Astrocyte of the spinal cord (primary cell): Measurements from ENCODE around the gene TMEM11.

Source experiments
- DNase-seq: peaks from one replicate; pipeline ENCODE4 v3.0.0; 2011; ENCODE audit warnings: low read depth, low spot score
- H3K4me3 ChIP-seq: 2 replicates; pipeline ENCODE4 v1.5.1; 2011; ENCODE audit warnings: low read depth, mild to moderate bottlenecking, low read length, moderate library complexity
- in situ Hi-C: cut with HindIII; loops from 2 replicates; pipeline ENCODE4 v1.10.0; 2017; ENCODE audit warnings: low sequenced_read_pairs
- TF ChIP-seq, protein P1 (sequence below): IDR thresholded peaks from 2 replicates; pipeline ENCODE4 v1.5.1; 2012; ENCODE audit warnings: low read depth, mild to moderate bottlenecking, low read length, inconsistent platforms

TMEM11 gene

DNA sequence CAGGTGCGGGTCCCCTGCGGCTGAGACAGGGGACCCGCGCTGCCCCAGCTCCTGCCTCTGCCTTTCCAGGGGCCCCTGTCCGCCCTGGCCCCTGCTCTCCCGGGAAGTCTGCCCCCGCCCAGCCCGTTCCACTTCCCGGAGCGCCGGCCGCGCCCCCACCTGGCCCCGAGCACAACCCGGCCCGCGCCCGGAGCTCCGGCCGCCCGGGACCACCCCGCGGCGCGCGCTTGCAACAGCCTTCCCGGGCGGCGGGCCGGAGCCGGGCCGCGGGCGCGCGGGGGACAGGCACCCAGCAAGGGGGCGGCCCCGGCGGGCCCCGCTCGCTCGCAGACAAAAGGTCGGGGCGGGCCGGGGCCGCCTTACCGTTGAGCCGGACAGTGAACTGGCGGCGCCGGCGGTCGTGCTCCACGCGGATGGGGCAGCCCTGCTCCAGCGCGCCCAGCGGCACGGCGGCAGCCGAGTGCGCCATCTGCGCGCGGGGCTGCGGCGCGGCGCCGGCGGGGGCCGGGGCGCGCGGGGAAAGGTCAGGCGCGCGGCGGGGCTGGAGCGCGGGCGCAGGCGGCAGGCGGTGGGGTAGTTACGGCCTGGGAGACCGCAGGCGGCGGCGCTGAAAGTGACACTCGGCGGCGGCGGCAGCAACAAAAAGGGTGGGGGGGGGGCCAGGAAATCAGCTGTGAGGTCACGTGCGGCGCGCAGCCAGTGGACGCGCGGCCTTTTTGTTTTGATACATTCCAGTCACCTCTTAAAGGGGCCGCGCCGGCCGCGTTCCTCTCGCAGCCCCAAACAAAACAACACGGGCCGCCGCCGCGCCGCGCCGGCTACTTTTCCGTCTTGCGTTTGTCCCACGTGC is 39.1 kb upstream of the TMEM11 start, which contains the start of gene NATD1:
Gene NATD1, minus strand, starts transcription at position 615 of the 850 bp plus-strand sequence. Its CDS starts 146 bp downstream, at position 469.
- in situ Hi-C loops, result no loop called here
- DNase-seq, result peak; percentile 87
- TF ChIP-seq, protein P1, sequence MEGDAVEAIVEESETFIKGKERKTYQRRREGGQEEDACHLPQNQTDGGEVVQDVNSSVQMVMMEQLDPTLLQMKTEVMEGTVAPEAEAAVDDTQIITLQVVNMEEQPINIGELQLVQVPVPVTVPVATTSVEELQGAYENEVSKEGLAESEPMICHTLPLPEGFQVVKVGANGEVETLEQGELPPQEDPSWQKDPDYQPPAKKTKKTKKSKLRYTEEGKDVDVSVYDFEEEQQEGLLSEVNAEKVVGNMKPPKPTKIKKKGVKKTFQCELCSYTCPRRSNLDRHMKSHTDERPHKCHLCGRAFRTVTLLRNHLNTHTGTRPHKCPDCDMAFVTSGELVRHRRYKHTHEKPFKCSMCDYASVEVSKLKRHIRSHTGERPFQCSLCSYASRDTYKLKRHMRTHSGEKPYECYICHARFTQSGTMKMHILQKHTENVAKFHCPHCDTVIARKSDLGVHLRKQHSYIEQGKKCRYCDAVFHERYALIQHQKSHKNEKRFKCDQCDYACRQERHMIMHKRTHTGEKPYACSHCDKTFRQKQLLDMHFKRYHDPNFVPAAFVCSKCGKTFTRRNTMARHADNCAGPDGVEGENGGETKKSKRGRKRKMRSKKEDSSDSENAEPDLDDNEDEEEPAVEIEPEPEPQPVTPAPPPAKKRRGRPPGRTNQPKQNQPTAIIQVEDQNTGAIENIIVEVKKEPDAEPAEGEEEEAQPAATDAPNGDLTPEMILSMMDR, result no peak
- peak within 1 kb of the TSS; percentile 52 for H3K4me3 ChIP-seq

DNA sequence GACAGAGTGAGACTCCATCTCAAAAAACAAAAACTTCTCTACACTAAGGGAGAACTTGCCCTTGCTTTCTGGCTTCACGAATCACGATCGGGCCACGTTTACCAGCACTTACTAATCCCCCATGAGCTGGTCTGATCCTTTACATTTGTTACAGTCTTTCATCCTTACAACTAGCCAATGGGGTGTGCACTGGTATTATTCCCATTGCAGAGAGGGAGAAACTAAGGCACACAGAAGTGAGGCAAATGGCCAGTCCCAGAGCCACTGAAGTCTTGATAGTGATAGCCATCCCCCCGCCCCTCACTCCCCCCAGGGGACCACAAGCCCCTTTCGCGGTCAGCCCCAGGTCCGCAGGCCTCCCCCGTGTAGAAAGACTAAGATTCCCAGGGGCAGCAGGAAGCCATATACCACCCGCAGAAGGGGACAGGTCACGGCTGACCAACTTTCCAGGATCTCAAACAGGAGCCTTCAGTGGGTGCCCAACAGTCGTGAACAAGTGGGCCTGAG is 38.4 kb upstream of the TMEM11 start:
- in situ Hi-C loops, result no loop called here
- DNase-seq, result no peak
- peak overlapping the region; percentile 52 for H3K4me3 ChIP-seq
- TF ChIP-seq, protein P1, result no peak

DNA sequence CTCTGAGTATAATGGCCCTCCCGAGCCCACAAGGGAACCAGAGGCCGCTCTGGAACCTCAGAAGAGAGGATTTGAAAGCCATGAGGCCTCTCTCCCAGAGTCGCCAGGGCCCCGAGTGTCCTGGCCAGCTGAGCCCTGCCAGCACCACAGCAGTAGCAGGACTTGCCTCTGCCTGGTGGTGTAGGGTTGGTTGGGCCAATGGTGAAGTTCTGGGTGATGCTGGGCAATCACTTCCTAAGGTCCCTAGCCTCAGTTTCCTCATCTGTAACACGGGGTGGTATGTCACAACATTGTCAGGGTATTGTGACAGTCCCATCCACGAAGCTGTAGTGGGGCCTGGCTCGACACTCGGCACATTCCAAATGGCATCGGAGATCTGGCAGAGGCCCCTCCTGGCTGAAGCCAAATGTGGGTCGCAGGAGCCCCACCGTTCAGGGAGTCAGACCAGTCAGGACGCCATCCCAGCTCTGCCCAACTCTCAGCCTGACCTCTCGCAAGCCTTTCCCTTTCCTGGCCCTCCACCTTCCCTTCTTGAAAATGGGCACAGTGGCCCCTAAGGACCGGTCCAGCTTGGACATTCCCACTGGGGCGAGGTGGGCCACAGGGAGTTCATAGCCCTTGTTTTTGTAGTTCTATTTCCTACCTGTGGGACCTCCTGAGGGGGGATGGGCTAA is 37.5 kb upstream of the TMEM11 start:
- DNase-seq, result no peak
- H3K4me3 ChIP-seq, result no peak overlapping the region
- in situ Hi-C loops, result no loop called here
- TF ChIP-seq, protein P1, result no peak

DNA sequence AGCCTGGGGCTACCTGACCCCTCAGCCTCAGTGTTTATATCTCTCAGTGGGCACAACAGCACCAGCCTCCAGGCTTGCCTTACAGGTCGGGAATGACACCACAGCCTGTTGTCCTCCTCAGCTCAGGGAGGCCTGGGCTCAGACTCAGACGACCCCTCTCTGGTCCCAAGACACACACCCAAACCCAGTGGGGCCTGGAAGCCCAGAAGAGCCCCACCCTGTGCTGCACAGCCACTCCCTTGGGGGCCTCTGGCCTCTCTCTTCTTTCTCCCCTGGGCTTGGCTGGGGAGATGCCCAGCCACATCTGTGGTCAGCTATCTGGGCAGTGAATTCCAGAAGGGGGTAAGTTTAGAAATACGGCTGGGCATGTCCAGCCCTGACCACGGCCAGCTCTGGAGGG is 36.9 kb upstream of the TMEM11 start:
- TF ChIP-seq, protein P1, result no peak
- H3K4me3 ChIP-seq, result no peak overlapping the region

DNA sequence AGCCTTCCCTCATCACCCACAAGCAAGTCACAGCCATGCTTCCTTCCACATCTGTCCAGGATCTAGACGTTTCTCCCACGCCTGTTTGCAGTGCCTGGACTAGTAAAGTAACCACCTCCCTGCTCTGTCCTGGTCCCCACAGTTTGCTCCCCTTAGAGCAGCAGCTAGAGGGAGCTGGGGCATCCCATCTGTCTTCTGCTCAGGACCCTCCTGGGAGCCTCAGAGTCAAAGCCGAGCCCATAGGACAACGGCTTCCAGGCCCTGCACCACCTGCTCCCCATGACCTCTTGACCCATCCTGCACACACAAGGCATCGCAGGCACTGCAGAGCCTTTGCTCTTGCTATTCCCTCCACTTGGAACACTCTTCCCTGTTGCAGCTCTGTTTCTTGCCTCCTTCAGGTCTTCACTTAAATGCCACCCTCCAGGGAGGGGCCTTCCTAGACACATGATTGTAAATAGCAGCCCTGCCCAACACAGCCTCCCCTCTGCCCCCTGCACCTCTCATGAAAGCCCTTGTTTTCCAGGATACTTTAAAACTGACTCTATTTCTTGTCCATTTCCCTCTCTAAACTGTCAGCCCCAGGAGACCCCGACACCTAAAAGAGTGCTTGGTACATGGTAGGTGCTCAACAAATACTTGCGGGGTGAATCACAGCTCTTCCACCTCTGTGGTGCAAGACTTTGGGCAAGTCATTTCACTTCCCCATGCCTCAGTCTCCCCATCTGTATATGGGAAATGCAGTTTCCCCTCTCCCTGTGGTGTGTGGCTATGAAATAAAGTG is 36.2 kb upstream of the TMEM11 start:
- TF ChIP-seq, protein P1, result no peak
- no peak overlapping the region for H3K4me3 ChIP-seq
- in situ Hi-C loops, result no loop called here
- DNase-seq, result no peak

More for the DNA sequence above, 36.9 kb upstream of the TMEM11 start:
- in situ Hi-C loops, result no loop called here
- DNase-seq, result no peak
